ENCODE results near the gene NMNAT2.

DNA sequence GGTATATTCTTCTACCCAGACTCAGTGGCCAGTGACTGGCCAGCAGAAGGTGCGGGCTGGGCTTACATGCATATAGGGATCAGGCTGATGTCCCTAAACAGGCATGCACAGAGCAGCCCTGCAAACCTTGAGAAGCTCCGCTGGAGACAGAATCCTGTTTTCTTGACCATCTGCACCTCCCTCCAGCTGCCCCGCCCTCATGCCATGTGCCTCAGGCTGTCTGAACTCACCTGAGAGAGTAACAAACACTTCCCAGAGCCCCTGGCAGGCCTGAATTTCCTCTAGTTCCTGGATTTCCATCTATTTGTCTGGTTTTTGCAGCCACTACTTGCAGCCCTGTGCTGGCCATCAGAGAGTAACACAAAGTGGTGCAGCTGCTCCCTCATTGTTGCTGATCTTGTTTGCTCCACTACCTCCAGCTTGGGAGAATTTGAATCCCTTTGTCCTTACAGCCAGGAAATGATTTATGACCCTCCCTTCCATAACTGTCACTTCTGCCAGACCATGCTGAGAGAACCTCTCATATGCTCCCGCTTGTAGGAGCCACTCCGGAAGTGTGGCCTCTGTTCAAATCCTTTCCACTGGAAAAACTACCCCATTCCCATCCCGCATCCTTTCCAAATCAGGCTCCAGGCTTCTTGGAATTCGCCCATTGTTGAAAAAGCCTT is 113.6 kb downstream of the NMNAT2 start:
- no peak for TF ChIP-seq EZH2 (IDR thresholded peaks at IDR 0.05; ENCODE audit: insufficient read depth, poor library complexity, severe bottlenecking)
- no peak for TF ChIP-seq EZH2phosphoT487 (IDR thresholded peaks at IDR 0.05; ENCODE audit: insufficient read depth, low read depth)

Data from GM23248 (cell line).